GM12873 (cell line): ENCODE data around the gene ANO9.

Experiments used
- TF ChIP-seq, protein P1 (sequence below): IDR thresholded peaks from 2 replicates; pipeline ENCODE4 v1.5.1; 2012; ENCODE audit warnings: low read depth, mild to moderate bottlenecking, moderate library complexity, low read length, control low read depth; ENCODE audit not compliant: insufficient read depth; ENCODE audit errors: missing control alignments

Gene ANO9

GRCh38 chr11:475941-476340 lies 34.1 kb upstream of the ANO9 start:
- TF ChIP-seq, protein P1, sequence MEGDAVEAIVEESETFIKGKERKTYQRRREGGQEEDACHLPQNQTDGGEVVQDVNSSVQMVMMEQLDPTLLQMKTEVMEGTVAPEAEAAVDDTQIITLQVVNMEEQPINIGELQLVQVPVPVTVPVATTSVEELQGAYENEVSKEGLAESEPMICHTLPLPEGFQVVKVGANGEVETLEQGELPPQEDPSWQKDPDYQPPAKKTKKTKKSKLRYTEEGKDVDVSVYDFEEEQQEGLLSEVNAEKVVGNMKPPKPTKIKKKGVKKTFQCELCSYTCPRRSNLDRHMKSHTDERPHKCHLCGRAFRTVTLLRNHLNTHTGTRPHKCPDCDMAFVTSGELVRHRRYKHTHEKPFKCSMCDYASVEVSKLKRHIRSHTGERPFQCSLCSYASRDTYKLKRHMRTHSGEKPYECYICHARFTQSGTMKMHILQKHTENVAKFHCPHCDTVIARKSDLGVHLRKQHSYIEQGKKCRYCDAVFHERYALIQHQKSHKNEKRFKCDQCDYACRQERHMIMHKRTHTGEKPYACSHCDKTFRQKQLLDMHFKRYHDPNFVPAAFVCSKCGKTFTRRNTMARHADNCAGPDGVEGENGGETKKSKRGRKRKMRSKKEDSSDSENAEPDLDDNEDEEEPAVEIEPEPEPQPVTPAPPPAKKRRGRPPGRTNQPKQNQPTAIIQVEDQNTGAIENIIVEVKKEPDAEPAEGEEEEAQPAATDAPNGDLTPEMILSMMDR, result no peak

DNA sequence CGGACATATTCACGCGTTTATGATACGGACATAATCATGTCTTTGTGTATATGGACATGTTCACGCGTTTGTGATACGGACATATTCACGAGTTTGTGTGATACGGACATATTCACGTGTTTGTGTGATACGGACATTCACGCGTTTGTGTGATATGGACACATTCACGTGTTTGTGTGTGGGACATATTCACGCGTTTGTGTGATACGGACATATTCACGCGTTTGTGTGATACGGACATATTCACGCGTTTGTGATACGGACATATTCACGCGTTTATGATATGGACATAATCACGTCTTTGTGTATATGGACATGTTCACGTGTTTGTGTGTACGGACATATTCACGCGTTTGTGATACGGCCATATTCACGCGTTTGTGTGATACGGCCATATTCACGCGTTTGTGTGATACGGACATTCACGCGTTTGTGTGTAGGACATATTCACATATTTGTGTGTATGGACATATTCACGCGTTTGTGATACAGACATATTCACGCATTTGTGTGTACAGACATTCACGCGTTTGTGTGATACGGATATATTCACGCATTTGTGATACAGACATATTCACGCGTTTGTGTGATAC lies 33.2 kb upstream of the ANO9 start:
- TF ChIP-seq, protein P1, result no peak

DNA sequence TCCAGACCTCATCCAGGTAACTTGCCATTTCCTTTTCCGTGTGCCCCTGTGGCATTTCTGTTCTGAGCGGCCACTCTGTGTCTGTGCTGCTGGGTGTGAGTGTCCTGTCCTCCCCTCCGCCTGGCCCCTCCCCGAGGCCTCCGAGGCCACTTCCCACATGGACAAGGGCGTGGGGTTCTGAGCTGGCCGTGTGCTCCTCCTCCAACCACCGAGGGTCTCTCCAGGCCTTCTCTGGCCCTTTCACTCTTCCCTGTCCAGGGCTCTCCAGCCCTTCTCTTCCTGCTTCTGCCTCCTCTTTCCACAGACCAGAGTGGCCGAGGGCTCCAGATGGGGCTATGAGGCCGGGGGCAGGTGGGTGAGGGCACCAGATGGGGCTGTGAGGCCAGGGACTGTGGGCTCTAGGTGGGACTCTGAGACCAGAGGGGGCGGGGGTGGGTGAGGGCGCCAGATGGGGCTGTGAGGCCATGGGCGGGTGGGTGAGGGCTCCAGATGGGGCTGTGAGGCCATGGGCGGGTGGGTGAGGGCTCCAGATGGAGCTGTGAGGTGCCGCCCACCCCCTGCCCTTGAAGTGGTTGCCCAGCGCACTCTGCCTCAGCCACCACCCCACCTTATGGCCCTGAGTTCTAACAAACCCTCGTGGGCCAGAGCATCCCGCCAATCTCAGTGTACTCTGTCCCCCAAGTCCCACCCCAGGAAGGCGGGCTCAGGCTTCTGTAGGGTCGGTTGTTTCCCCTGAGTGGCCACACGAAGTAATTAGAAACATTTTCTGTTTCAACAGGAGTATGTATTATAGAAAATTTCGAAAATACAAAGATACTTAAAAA lies 32.4 kb upstream of the ANO9 start:
- TF ChIP-seq, protein P1, result no peak

GRCh38 chr11:473415-473814 lies 31.6 kb upstream of the ANO9 start:
- TF ChIP-seq, protein P1, result no peak

- TF ChIP-seq, protein P1, result no peak
These were observed 31.0 kb upstream of the ANO9 start for GRCh38 chr11:472816-473215.

DNA sequence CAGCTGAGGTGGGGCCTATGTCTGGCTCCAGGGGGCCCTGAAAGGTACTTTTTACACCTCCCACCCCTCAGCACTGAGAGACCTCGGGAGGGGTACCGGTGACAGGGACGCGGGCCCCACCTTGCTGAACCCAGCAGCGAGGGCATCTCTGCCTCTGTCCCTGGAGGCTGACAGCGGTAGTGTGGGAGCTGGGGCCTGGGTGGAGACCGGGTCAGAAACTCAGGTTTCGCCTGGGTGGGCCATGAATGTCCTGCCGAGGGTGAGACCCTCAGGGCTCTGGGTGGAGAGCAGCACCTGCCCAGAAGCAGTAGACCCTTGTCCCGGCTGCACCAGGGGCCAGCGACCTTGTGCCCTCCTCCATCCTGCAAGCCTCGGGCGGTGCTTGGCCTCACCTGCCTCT lies 30.5 kb upstream of the ANO9 start:
- TF ChIP-seq, protein P1, result peak; percentile 13

GRCh38 chr11:471468-472145 lies 29.8 kb upstream of the ANO9 start:
- TF ChIP-seq, protein P1, result no peak
